Left ventricle myocardium inferior (tissue), 1 donor: ENCODE data around the gene ZNF275. TPM values are rescaled to one million over a fixed set of nuclear protein-coding genes. Genes with fewer than 3 reads are reported as not detected.

Source experiments
- DNase-seq: peaks from one replicate; pipeline ENCODE4 v3.0.0-alpha.2; 2020
- H3K27ac ChIP-seq: fragments of 200-600 bp; replicated peaks from 2 replicates; pipeline ENCODE4 v1.8.0; 2021
- H3K27me3 ChIP-seq: fragments of 200-600 bp; 2 replicates; pipeline ENCODE4 v1.8.0; 2021; ENCODE audit warnings: low read depth
- H3K36me3 ChIP-seq: fragments of 200-600 bp; 2 replicates; pipeline ENCODE4 v1.8.0; 2021
- H3K4me1 ChIP-seq: fragments of 200-600 bp; 2 replicates; pipeline ENCODE4 v1.8.0; 2021
- H3K4me3 ChIP-seq: fragments of 200-600 bp; 2 replicates; pipeline ENCODE4 v1.8.0; 2021; ENCODE audit warnings: mild to moderate bottlenecking, moderate library complexity
- H3K9me3 ChIP-seq: fragments of 200-600 bp; replicated peaks from 2 replicates; pipeline ENCODE4 v1.8.0; 2021
- intact Hi-C: fragments of 100-400 bp; cut with micrococcal nuclease; formaldehyde crosslinking; loops from one replicate; pipeline ENCODE4 v1.11.0; 2022
- total RNA-seq: library from RNA; stranded (reverse); fragmentation: NEBNext Ultra II Directional; extraction: Animal tissue kit (Norgen Biotek cat#: 25700); gene quantifications from one replicate; pipeline ENCODE4 v1.2.1, GENCODE V29; 2021
- TF ChIP-seq, protein P1 (sequence below): fragments of 200-600 bp; IDR thresholded peaks from 2 replicates; pipeline ENCODE4 v1.8.0; 2021; ENCODE audit warnings: antibody characterized with exemption, mild to moderate bottlenecking, borderline replicate concordance
- donor health status: DM: no; HTN: yes; CAD: no; lungs with severe emphysema.

Gene ZNF275
- total RNA-seq, 1 donor from 2014 or later, result 6.4 TPM

DNA sequence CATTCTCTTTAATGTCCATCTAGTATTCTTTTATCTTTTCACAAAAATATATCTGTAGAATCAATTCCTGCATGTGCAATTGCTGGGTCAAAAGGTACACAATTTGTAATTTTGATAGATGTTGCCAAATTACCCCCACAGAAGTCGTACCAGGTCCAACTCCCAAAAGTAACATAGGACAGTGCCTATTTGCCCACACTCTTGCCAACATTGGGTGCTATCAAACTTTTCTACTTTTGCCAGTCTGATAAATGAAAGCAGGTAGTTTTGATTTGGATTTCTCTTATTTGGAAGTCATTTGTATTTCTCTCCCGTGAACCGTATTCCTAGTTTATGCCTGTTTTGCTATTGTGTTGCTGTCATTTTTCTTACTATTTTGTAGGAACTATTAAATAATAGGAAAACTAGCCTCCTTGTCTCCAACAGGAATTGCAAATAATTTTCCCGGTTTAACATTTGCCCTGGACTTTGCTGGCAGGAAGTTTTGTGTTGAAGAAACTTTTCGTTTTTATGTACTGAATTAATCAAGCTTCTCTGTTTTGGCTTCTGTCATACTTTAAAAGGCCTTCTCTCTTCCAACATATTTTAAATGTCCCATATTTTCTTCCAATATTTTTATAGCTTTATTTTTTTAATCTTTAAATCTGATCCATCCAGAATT, 33.1 kb downstream of the ZNF275 start:
- intact Hi-C loops, result no loop called here
- no peak for DNase-seq
- no peaks in the 10 kb centered on the region for H3K36me3 ChIP-seq
- no peaks in the 10 kb centered on the region for H3K27me3 ChIP-seq
- H3K4me1 ChIP-seq, result no peaks in the 10 kb centered on the region
- TF ChIP-seq, protein P1, sequence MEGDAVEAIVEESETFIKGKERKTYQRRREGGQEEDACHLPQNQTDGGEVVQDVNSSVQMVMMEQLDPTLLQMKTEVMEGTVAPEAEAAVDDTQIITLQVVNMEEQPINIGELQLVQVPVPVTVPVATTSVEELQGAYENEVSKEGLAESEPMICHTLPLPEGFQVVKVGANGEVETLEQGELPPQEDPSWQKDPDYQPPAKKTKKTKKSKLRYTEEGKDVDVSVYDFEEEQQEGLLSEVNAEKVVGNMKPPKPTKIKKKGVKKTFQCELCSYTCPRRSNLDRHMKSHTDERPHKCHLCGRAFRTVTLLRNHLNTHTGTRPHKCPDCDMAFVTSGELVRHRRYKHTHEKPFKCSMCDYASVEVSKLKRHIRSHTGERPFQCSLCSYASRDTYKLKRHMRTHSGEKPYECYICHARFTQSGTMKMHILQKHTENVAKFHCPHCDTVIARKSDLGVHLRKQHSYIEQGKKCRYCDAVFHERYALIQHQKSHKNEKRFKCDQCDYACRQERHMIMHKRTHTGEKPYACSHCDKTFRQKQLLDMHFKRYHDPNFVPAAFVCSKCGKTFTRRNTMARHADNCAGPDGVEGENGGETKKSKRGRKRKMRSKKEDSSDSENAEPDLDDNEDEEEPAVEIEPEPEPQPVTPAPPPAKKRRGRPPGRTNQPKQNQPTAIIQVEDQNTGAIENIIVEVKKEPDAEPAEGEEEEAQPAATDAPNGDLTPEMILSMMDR, result no peak
- no peaks in the 10 kb centered on the region for H3K9me3 ChIP-seq
- H3K4me3 ChIP-seq, result no peak overlapping the region
- no peak overlapping the region for H3K27ac ChIP-seq

GRCh38 chrX:153370293-153371055, 36.5 kb downstream of the ZNF275 start:
- H3K4me1 ChIP-seq, result no peaks in the 10 kb centered on the region
- H3K36me3 ChIP-seq, result no peaks in the 10 kb centered on the region
- TF ChIP-seq, protein P1, result no peak
- DNase-seq, result no peak
- H3K9me3 ChIP-seq, result no peaks in the 10 kb centered on the region
- H3K27me3 ChIP-seq, result no peaks in the 10 kb centered on the region
- no peak overlapping the region for H3K4me3 ChIP-seq
- H3K27ac ChIP-seq, result no peak overlapping the region
- intact Hi-C loops, result no loop called here

- no peaks in the 10 kb centered on the region for H3K27me3 ChIP-seq
- H3K9me3 ChIP-seq, result no peaks in the 10 kb centered on the region
- DNase-seq, result no peak
- intact Hi-C loops, result no loop called here
- H3K4me1 ChIP-seq, result no peaks in the 10 kb centered on the region
- no peaks in the 10 kb centered on the region for H3K36me3 ChIP-seq
- no peak overlapping the region for H3K4me3 ChIP-seq
- H3K27ac ChIP-seq, result no peak overlapping the region
- TF ChIP-seq, protein P1, result no peak
These were observed 37.3 kb downstream of the ZNF275 start for GRCh38 chrX:153371256-153371655.

DNA sequence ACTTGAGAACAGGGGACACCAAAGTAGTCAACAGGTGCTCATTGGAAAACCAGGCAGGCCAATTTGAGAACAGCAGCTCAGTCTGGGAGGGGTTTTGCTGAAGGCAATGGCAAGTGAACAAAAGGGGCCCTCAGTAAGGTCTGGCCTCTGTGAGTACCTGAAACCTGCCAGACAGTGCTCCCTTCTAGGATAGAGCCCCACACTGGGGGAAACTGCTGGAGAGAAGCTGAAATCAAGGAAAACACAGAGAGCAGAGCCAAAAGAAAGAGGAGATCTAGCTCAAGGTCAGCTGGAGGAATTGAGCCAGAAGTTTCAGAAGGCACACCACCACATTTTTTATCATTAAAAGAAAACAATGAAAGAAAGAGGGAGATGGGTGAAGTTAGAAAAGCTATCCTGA, 39.0 kb downstream of the ZNF275 start:
- no peaks in the 10 kb centered on the region for H3K27me3 ChIP-seq
- TF ChIP-seq, protein P1, result no peak
- H3K27ac ChIP-seq, result no peak overlapping the region
- no peak for DNase-seq
- H3K4me1 ChIP-seq, result no peaks in the 10 kb centered on the region
- H3K4me3 ChIP-seq, result no peak overlapping the region
- no peaks in the 10 kb centered on the region for H3K36me3 ChIP-seq
- H3K9me3 ChIP-seq, result no peaks in the 10 kb centered on the region
- intact Hi-C loops, result no loop called here

- no peaks in the 10 kb centered on the region for H3K36me3 ChIP-seq
- intact Hi-C loops, result no loop called here
- H3K27ac ChIP-seq, result no peak overlapping the region
- no peaks in the 10 kb centered on the region for H3K9me3 ChIP-seq
- no peak for DNase-seq
- H3K4me3 ChIP-seq, result no peak overlapping the region
- no peaks in the 10 kb centered on the region for H3K27me3 ChIP-seq
- no peaks in the 10 kb centered on the region for H3K4me1 ChIP-seq
- TF ChIP-seq, protein P1, result no peak
These were observed 40.5 kb downstream of the ZNF275 start for GRCh38 chrX:153374426-153374825.
